ENCODE results near the gene LCK.

The LCK gene

DNA sequence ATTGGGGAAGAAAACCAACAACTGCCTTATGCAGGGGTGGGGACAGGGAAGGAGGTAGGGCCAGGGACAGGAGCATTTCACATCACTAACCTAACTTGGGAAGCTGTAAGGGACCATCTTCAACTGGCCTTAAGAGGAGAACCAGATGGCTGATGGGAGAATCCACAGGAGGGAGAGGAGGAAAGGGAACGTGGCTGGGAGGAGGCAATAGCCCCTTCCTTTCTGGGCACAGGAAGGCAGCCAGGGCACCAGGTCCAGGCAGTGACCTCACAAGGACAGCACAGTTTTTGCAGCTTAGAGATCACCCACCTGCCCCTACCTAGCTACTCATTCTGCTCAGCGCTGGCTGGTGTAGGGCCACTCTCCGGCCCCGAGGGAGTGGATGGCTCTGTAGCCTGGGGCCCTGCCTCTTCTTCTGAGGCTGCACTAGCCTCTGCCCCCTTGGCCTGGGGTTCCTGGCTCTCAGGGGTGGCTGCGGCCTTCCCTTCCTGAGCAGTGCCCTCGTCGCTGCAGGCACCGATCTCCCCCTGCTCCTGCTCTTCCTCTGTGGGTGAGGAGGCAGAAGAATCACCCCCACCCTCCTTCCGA is 83.3 kb downstream of the LCK start:
- TF ChIP-seq, protein P1, sequence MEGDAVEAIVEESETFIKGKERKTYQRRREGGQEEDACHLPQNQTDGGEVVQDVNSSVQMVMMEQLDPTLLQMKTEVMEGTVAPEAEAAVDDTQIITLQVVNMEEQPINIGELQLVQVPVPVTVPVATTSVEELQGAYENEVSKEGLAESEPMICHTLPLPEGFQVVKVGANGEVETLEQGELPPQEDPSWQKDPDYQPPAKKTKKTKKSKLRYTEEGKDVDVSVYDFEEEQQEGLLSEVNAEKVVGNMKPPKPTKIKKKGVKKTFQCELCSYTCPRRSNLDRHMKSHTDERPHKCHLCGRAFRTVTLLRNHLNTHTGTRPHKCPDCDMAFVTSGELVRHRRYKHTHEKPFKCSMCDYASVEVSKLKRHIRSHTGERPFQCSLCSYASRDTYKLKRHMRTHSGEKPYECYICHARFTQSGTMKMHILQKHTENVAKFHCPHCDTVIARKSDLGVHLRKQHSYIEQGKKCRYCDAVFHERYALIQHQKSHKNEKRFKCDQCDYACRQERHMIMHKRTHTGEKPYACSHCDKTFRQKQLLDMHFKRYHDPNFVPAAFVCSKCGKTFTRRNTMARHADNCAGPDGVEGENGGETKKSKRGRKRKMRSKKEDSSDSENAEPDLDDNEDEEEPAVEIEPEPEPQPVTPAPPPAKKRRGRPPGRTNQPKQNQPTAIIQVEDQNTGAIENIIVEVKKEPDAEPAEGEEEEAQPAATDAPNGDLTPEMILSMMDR (IDR thresholded peaks at IDR 0.05; ENCODE audit: insufficient read depth, low read length, poor library complexity, severe bottlenecking): no peak
- H3K36me3 ChIP-seq (ENCODE audit: control insufficient read depth, insufficient read depth, low read length): peaks cover 24% of the 10 kb centered on the region
- no peaks in the 10 kb centered on the region for H3K27me3 ChIP-seq (replicated peaks; ENCODE audit: control insufficient read depth, insufficient read depth, low read length)
- peak overlapping the region; percentile 79 for H3K4me3 ChIP-seq (replicated peaks; ENCODE audit: low read depth, low read length)
- DNase-seq (ENCODE audit: extremely low read depth, insufficient read length): peak; percentile 36

DNA sequence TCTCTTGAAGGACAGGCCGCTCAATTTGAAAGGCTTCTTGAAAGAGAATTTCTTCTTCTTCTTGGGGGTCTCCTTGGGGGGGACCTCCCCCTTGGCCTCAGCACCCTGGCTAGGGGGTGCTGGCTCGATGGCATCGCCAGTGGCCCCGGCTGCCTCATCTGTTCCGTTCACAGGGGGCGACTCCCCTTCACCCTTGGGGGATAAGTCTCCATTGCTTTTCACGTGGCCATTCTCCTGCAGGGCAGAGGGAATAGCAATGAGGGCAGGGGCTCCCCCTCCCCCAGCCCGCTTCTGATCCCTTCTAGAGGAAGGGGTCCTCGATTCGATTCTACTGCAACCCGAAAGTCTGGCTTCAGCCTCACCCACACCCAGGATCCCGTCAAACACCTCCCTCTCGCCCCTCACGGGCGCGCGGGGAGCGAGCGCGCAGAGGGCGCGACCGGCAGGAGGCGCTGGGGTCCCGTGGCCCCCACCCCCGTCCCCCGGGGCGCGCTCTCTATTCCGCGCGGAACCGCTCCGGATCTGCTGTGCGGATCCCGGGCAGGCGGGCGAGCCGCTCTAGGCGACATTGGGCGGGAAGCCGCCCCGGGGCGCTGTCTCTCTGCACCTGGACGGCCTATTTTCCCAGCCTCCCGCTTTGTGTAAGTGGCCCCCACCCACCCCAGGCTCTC is 83.9 kb downstream of the LCK start:
- TF ChIP-seq, protein P1 (IDR thresholded peaks at IDR 0.05; ENCODE audit: insufficient read depth, low read length, poor library complexity, severe bottlenecking): peak; percentile 61
- Histone ChIP-seq H3K27me3 (replicated peaks; ENCODE audit: control insufficient read depth, insufficient read depth, low read length) (no peaks in the 10 kb centered on the region), H3K4me3 (replicated peaks; ENCODE audit: low read depth, low read length) (peak overlapping the region; percentile 79), H3K36me3 (ENCODE audit: control insufficient read depth, insufficient read depth, low read length) (peaks cover 21% of the 10 kb centered on the region)
- DNase-seq (ENCODE audit: extremely low read depth, insufficient read length): peak; percentile 82

DNA sequence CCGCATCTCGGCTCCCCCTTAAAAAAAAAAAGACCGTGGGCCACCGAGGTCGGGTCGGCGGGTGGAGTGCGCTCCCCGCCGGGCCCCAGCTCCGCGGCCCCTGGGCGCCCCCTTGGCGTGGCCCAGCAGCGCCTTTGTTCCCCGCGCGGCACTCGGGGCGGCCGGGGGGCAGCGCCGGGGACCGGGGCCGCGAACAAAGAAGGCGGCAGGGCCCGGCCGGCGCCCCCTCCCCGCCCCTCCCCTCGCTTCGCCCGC is 84.4 kb downstream of the LCK start:
- TF ChIP-seq, protein P1 (IDR thresholded peaks at IDR 0.05; ENCODE audit: insufficient read depth, low read length, poor library complexity, severe bottlenecking): no peak
- Histone ChIP-seq H3K4me3 (replicated peaks; ENCODE audit: low read depth, low read length) (peak overlapping the region; percentile 79), H3K27me3 (replicated peaks; ENCODE audit: control insufficient read depth, insufficient read depth, low read length) (no peaks in the 10 kb centered on the region), H3K36me3 (ENCODE audit: control insufficient read depth, insufficient read depth, low read length) (peaks cover 17% of the 10 kb centered on the region)
- DNase-seq (ENCODE audit: extremely low read depth, insufficient read length): no peak

All from GM06990 (cell line).